Measurements from ENCODE around the gene PITPNB. TPM values are rescaled to one million over a fixed set of nuclear protein-coding genes. Genes with fewer than 3 reads are reported as not detected.

PITPNB gene
- total RNA-seq, 1 donor: 30.8 TPM

- H3K4me1 ChIP-seq (ENCODE audit: insufficient read depth, low read length): no peaks in the 10 kb centered on the region
- H3K36me3 ChIP-seq (ENCODE audit: insufficient read depth, low read length): no peaks in the 10 kb centered on the region
- H3K9me3 ChIP-seq (ENCODE audit: low read depth, low read length): no peaks in the 10 kb centered on the region
- no peak overlapping the region for H2AFZ ChIP-seq (ENCODE audit: low read length)
- TF ChIP-seq CTCF (IDR thresholded peaks at IDR 0.05; ENCODE audit: extremely low read depth, low read depth, low read length): no peak
- H3K4me2 ChIP-seq (ENCODE audit: insufficient read depth, low read length): no peak overlapping the region
- no peaks in the 10 kb centered on the region for H3K27me3 ChIP-seq (ENCODE audit: insufficient read depth, low read length)
- H3K79me2 ChIP-seq (ENCODE audit: insufficient read depth, low read length): no peaks in the 10 kb centered on the region
- no peak overlapping the region for H3K27ac ChIP-seq (ENCODE audit: low read depth, low read length)
- H4K20me1 ChIP-seq (ENCODE audit: insufficient read depth, low read length): no peaks in the 10 kb centered on the region
- H3K4me3 ChIP-seq (ENCODE audit: insufficient read depth, low read length): no peak overlapping the region
- DNase-seq (ENCODE audit: insufficient read length, low spot score, missing footprints): no peak
These were observed 14.3 kb upstream of the PITPNB start for GRCh38 chr22:27933186-27933983.

GRCh38 chr22:27930331-27931060 lies 11.4 kb upstream of the PITPNB start:
- Histone ChIP-seq H3K4me1 (ENCODE audit: insufficient read depth, low read length) (no peaks in the 10 kb centered on the region), H3K27ac (ENCODE audit: low read depth, low read length) (no peak overlapping the region), H3K79me2 (ENCODE audit: insufficient read depth, low read length) (no peaks in the 10 kb centered on the region), H3K36me3 (ENCODE audit: insufficient read depth, low read length) (no peaks in the 10 kb centered on the region), H4K20me1 (ENCODE audit: insufficient read depth, low read length) (no peaks in the 10 kb centered on the region), H2AFZ (ENCODE audit: low read length) (no peak overlapping the region), H3K27me3 (ENCODE audit: insufficient read depth, low read length) (no peaks in the 10 kb centered on the region), H3K9me3 (ENCODE audit: low read depth, low read length) (no peaks in the 10 kb centered on the region), H3K4me2 (ENCODE audit: insufficient read depth, low read length) (no peak overlapping the region), H3K4me3 (ENCODE audit: insufficient read depth, low read length) (no peak overlapping the region)
- no peak for DNase-seq (ENCODE audit: insufficient read length, low spot score, missing footprints)
- no peak for TF ChIP-seq CTCF (IDR thresholded peaks at IDR 0.05; ENCODE audit: extremely low read depth, low read depth, low read length)

GRCh38 chr22:27927608-27928007 lies 8.6 kb upstream of the PITPNB start:
- DNase-seq (ENCODE audit: insufficient read length, low spot score, missing footprints): no peak
- no peaks in the 10 kb centered on the region for H3K4me1 ChIP-seq (ENCODE audit: insufficient read depth, low read length)
- no peaks in the 10 kb centered on the region for H3K27me3 ChIP-seq (ENCODE audit: insufficient read depth, low read length)
- no peaks in the 10 kb centered on the region for H3K79me2 ChIP-seq (ENCODE audit: insufficient read depth, low read length)
- H2AFZ ChIP-seq (ENCODE audit: low read length): no peak overlapping the region
- H3K36me3 ChIP-seq (ENCODE audit: insufficient read depth, low read length): no peaks in the 10 kb centered on the region
- no peaks in the 10 kb centered on the region for H4K20me1 ChIP-seq (ENCODE audit: insufficient read depth, low read length)
- H3K4me2 ChIP-seq (ENCODE audit: insufficient read depth, low read length): no peak overlapping the region
- no peak for TF ChIP-seq CTCF (IDR thresholded peaks at IDR 0.05; ENCODE audit: extremely low read depth, low read depth, low read length)
- no peak overlapping the region for H3K4me3 ChIP-seq (ENCODE audit: insufficient read depth, low read length)
- no peaks in the 10 kb centered on the region for H3K9me3 ChIP-seq (ENCODE audit: low read depth, low read length)
- H3K27ac ChIP-seq (ENCODE audit: low read depth, low read length): no peak overlapping the region

- Histone ChIP-seq H3K79me2 (ENCODE audit: insufficient read depth, low read length) (no peaks in the 10 kb centered on the region), H3K27ac (ENCODE audit: low read depth, low read length) (no peak overlapping the region), H3K9me3 (ENCODE audit: low read depth, low read length) (no peaks in the 10 kb centered on the region), H3K4me2 (ENCODE audit: insufficient read depth, low read length) (no peak overlapping the region), H3K27me3 (ENCODE audit: insufficient read depth, low read length) (no peaks in the 10 kb centered on the region), H3K36me3 (ENCODE audit: insufficient read depth, low read length) (no peaks in the 10 kb centered on the region), H3K4me1 (ENCODE audit: insufficient read depth, low read length) (peaks cover 9% of the 10 kb centered on the region), H3K4me3 (ENCODE audit: insufficient read depth, low read length) (no peak overlapping the region), H2AFZ (ENCODE audit: low read length) (no peak overlapping the region), H4K20me1 (ENCODE audit: insufficient read depth, low read length) (no peaks in the 10 kb centered on the region)
- TF ChIP-seq CTCF (IDR thresholded peaks at IDR 0.05; ENCODE audit: extremely low read depth, low read depth, low read length): no peak
- no peak for DNase-seq (ENCODE audit: insufficient read length, low spot score, missing footprints)
These were observed 6.3 kb upstream of the PITPNB start for GRCh38 chr22:27925331-27925730.

All from osteoblast (primary cell).